ENCODE data around the gene KRTAP13-4.

The KRTAP13-4 gene

DNA sequence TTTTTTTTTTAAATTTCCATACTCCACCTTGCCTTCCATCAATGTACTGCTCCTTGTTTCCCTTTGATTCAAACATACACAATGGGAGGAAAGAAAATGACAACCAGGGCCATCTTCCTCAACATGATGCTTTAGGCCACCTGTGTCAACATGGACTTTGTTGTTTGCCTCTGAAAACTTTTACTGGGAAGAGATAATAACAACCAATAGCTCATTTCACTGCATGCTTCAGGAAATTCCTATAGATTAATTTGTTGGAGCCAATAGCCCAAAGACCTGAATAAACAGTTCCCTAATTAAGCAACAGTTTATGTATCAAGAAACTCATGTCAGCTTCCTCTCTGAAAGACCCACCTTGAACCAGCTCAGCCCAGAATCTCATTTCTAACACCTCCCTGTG, 13.2 kb downstream of the KRTAP13-4 start:
- no peaks in the 10 kb centered on the region for H3K27me3 ChIP-seq (ENCODE audit: control insufficient read depth, insufficient read depth, low read length)
- H3K4me1 ChIP-seq (ENCODE audit: control insufficient read depth, insufficient read depth, low read length): peaks cover 13% of the 10 kb centered on the region; the same call in 1 of the 2 replicates
- no peak overlapping the region for H3K9ac ChIP-seq (ENCODE audit: low read length)

GRCh38 chr21:30444204-30444603, 14.2 kb downstream of the KRTAP13-4 start:
- Histone ChIP-seq H3K27ac (ENCODE audit: low read depth, low read length) (no peak overlapping the region), H3K4me1 (ENCODE audit: control insufficient read depth, insufficient read depth, low read length) (peaks cover 13% of the 10 kb centered on the region; the same call in 1 of the 2 replicates), H3K4me3 (ENCODE audit: low read depth, low read length) (no peak overlapping the region), H3K9me3 (ENCODE audit: control insufficient read depth, insufficient read depth, low read depth, low read length) (no peaks in the 10 kb centered on the region), H3K9ac (ENCODE audit: low read length) (no peak overlapping the region), H3K36me3 (ENCODE audit: control insufficient read depth, insufficient read depth, low read length) (no peaks in the 10 kb centered on the region), H3K27me3 (ENCODE audit: control insufficient read depth, insufficient read depth, low read length) (no peaks in the 10 kb centered on the region)

More for the DNA sequence above, 13.2 kb downstream of the KRTAP13-4 start:
- no peaks in the 10 kb centered on the region for H3K36me3 ChIP-seq (ENCODE audit: control insufficient read depth, insufficient read depth, low read length)
- no peak overlapping the region; the same call in 1 of the 2 replicates for H3K4me3 ChIP-seq (ENCODE audit: low read depth, low read length)
- H3K9me3 ChIP-seq (ENCODE audit: control insufficient read depth, insufficient read depth, low read depth, low read length): no peaks in the 10 kb centered on the region
- H3K27ac ChIP-seq (ENCODE audit: low read depth, low read length): no peak overlapping the region

GRCh38 chr21:30447056-30447455, 17.0 kb downstream of the KRTAP13-4 start:
- no peaks in the 10 kb centered on the region for H3K9me3 ChIP-seq (ENCODE audit: control insufficient read depth, insufficient read depth, low read depth, low read length)
- H3K27me3 ChIP-seq (ENCODE audit: control insufficient read depth, insufficient read depth, low read length): no peaks in the 10 kb centered on the region
- no peak overlapping the region for H3K27ac ChIP-seq (ENCODE audit: low read depth, low read length)
- no peaks in the 10 kb centered on the region for H3K36me3 ChIP-seq (ENCODE audit: control insufficient read depth, insufficient read depth, low read length)
- H3K4me3 ChIP-seq (ENCODE audit: low read depth, low read length): no peak overlapping the region
- peaks cover 13% of the 10 kb centered on the region; the same call in 1 of the 2 replicates for H3K4me1 ChIP-seq (ENCODE audit: control insufficient read depth, insufficient read depth, low read length)
- H3K9ac ChIP-seq (ENCODE audit: low read length): no peak overlapping the region

GRCh38 chr21:30448514-30448913, 18.5 kb downstream of the KRTAP13-4 start:
- Histone ChIP-seq H3K27me3 (ENCODE audit: control insufficient read depth, insufficient read depth, low read length) (no peaks in the 10 kb centered on the region), H3K27ac (ENCODE audit: low read depth, low read length) (no peak overlapping the region), H3K9me3 (ENCODE audit: control insufficient read depth, insufficient read depth, low read depth, low read length) (no peaks in the 10 kb centered on the region), H3K36me3 (ENCODE audit: control insufficient read depth, insufficient read depth, low read length) (no peaks in the 10 kb centered on the region), H3K4me1 (ENCODE audit: control insufficient read depth, insufficient read depth, low read length) (peaks cover 6% of the 10 kb centered on the region; the same call in 1 of the 2 replicates), H3K9ac (ENCODE audit: low read length) (no peak overlapping the region), H3K4me3 (ENCODE audit: low read depth, low read length) (no peak overlapping the region)

GRCh38 chr21:30463713-30464112, 33.7 kb downstream of the KRTAP13-4 start:
- no peaks in the 10 kb centered on the region for H3K36me3 ChIP-seq (ENCODE audit: control insufficient read depth, insufficient read depth, low read length)
- no peak overlapping the region for H3K27ac ChIP-seq (ENCODE audit: low read depth, low read length)
- no peaks in the 10 kb centered on the region for H3K9me3 ChIP-seq (ENCODE audit: control insufficient read depth, insufficient read depth, low read depth, low read length)
- no peaks in the 10 kb centered on the region for H3K27me3 ChIP-seq (ENCODE audit: control insufficient read depth, insufficient read depth, low read length)
- H3K4me3 ChIP-seq (ENCODE audit: low read depth, low read length): no peak overlapping the region
- no peaks in the 10 kb centered on the region for H3K4me1 ChIP-seq (ENCODE audit: control insufficient read depth, insufficient read depth, low read length)
- H3K9ac ChIP-seq (ENCODE audit: low read length): no peak overlapping the region

- H3K9ac ChIP-seq (ENCODE audit: low read length): no peak overlapping the region
- H3K27me3 ChIP-seq (ENCODE audit: control insufficient read depth, insufficient read depth, low read length): no peaks in the 10 kb centered on the region
- H3K4me3 ChIP-seq (ENCODE audit: low read depth, low read length): no peak overlapping the region
- no peaks in the 10 kb centered on the region for H3K9me3 ChIP-seq (ENCODE audit: control insufficient read depth, insufficient read depth, low read depth, low read length)
- H3K4me1 ChIP-seq (ENCODE audit: control insufficient read depth, insufficient read depth, low read length): no peaks in the 10 kb centered on the region
- H3K36me3 ChIP-seq (ENCODE audit: control insufficient read depth, insufficient read depth, low read length): no peaks in the 10 kb centered on the region
- no peak overlapping the region for H3K27ac ChIP-seq (ENCODE audit: low read depth, low read length)
Observed at GRCh38 chr21:30468900-30469714, 39.1 kb downstream of the KRTAP13-4 start.

DNA sequence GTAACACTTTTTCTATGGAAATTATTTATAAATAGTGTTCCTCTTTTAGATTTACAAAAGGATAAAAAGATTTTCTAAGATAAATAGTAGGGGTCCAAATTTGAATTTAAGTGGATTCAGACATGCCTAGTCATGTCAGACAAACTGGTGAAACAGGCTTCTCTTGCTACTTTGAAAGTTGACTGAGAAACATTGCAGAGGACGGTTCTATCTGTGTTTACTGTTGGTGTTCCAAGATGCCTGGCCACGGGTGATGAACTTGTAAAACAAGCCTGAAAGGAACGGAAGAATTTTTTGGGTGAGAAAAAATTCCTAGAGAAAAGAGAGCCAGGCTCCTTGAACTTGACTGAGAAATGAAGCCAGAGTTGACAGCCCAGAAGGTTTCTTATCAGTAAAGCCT, 48.0 kb downstream of the KRTAP13-4 start:
- no peaks in the 10 kb centered on the region for H3K9me3 ChIP-seq (ENCODE audit: control insufficient read depth, insufficient read depth, low read depth, low read length)
- H3K4me1 ChIP-seq (ENCODE audit: control insufficient read depth, insufficient read depth, low read length): no peaks in the 10 kb centered on the region
- no peaks in the 10 kb centered on the region for H3K27me3 ChIP-seq (ENCODE audit: control insufficient read depth, insufficient read depth, low read length)
- H3K4me3 ChIP-seq (ENCODE audit: low read depth, low read length): no peak overlapping the region
- H3K9ac ChIP-seq (ENCODE audit: low read length): no peak overlapping the region
- no peak overlapping the region for H3K27ac ChIP-seq (ENCODE audit: low read depth, low read length)
- no peaks in the 10 kb centered on the region for H3K36me3 ChIP-seq (ENCODE audit: control insufficient read depth, insufficient read depth, low read length)

DNA sequence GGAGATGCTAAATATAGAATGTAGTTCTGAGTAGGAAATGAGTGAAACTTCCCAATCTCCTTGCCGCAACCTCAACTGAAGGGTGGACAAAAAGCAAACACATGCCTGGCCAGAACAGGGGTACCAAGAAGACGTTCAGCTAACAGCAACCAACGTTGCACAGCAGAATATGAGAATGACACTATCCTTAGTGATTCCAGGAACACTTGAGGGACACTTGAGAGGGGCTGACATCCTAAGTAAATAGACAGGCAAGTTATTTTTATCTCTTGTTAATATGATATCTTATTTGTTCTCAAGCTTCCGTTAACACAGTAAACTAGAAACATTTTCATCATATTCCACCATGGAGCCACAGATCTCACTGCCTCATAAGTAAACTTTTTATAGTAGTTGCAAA, 49.2 kb downstream of the KRTAP13-4 start:
- Histone ChIP-seq H3K4me3 (ENCODE audit: low read depth, low read length) (no peak overlapping the region), H3K36me3 (ENCODE audit: control insufficient read depth, insufficient read depth, low read length) (no peaks in the 10 kb centered on the region), H3K27me3 (ENCODE audit: control insufficient read depth, insufficient read depth, low read length) (no peaks in the 10 kb centered on the region), H3K9ac (ENCODE audit: low read length) (no peak overlapping the region), H3K9me3 (ENCODE audit: control insufficient read depth, insufficient read depth, low read depth, low read length) (no peaks in the 10 kb centered on the region), H3K4me1 (ENCODE audit: control insufficient read depth, insufficient read depth, low read length) (no peaks in the 10 kb centered on the region), H3K27ac (ENCODE audit: low read depth, low read length) (no peak overlapping the region)

DNA sequence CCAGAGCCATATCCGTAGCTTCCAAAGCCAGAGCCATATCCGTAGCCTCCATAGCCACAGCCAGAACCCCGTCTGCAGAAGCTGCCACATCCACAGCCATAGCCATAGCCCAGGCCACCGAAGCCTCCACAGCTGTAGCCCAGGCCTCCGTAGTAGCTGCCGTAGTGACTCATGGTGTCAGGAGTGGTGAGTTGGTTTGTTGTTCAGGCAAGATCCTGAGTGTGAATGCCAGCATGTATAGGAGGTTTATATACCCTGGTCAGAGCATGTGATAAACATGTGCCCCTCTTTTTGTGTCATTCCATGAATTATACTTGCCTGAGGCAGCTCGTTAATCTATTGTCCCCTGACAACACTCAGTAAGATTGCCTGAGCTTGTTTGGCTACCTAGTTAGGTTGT, 50.1 kb downstream of the KRTAP13-4 start, which contains the start of gene KRTAP19-1:
Gene KRTAP19-1 (minus strand): TSS at position 223 of the 400 bp plus-strand sequence. CDS start 50 bp downstream, at position 173.
- peaks cover under 1% of the 10 kb centered on the region; the same call in 1 of the 2 replicates for H3K9me3 ChIP-seq (ENCODE audit: control insufficient read depth, insufficient read depth, low read depth, low read length)

More for the DNA sequence above, 50.1 kb downstream of the KRTAP13-4 start, which contains the start of gene KRTAP19-1:
- Histone ChIP-seq H3K4me3 (ENCODE audit: low read depth, low read length) (no peak within 1 kb of the TSS), H3K4me1 (ENCODE audit: control insufficient read depth, insufficient read depth, low read length) (no peaks in the 10 kb centered on the region), H3K36me3 (ENCODE audit: control insufficient read depth, insufficient read depth, low read length) (no peaks in the 10 kb centered on the region), H3K27me3 (ENCODE audit: control insufficient read depth, insufficient read depth, low read length) (no peaks in the 10 kb centered on the region), H3K9ac (ENCODE audit: low read length) (no peak within 1 kb of the TSS), H3K27ac (ENCODE audit: low read depth, low read length) (no peak within 1 kb of the TSS)

All from HUES6 (cell line).